NCI-H345 treated with DMSO at 0.1 percent for 48 hours (cell line): ENCODE data around the gene KERA.

Experiments
- DNase-seq: peaks from one replicate; lab custom pipeline; 2025; ENCODE audit not compliant: unreplicated experiment; lab: John Stamatoyannopoulos, UW

Gene KERA

GRCh38 chr12:91017511-91018263, 40.1 kb downstream of the KERA start:
- DNase-seq = no peak

DNA sequence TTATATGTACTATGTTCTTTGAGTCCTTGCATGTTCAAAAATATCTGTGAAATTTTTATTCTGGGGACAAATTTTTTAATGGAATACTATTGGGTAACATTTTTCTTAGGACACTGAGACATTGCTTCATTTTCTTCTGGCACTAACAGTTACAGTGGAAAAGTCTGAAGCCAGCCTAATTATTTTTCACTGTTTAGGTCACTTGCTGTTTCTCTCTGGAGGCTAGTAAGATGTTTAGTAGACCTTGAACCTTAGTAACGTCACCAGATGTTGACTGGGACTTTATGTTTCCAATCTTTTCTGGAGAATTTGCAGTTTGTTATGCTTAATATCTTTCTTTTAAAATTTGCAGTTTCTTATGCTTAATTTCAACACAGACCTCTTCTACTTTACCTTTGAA, 40.8 kb downstream of the KERA start:
- DNase-seq = no peak

- no peak for DNase-seq
Observed at GRCh38 chr12:91009319-91009950, 48.4 kb downstream of the KERA start.

DNA sequence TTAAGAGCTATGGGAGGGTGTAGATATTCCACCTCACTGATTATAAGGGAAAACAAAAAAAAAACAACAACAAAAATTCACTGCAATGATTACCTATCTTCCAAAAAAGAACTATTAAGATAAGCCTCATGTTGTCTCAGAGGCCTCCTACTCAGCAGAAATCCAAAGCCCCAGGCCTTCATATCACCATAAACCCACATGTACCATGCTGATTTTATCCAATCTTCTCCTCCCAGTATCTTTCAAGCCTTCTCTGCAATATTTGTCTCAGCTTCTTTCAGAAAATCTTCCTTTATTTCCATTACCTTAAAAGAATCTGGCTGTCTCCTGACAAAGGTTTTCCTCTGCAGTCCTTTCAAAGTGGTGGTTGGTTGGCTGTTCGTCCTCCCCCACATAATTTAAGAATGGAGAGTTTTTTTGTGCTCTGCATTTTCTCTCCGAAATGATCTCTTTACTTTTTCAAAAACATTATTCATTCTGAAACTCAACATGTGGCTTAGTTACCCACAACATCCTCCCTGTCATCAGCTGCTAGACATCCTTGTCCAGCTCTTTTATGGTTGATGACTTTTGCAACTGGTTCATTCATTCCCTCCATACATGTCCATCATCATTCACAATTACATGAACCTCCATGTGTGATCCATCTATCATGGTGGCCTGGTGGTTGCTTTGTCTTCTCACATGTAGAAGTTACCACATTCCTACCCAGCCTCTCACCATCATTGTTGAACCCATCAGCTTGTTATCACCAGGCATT, 50.1 kb downstream of the KERA start:
- no peak for DNase-seq

DNA sequence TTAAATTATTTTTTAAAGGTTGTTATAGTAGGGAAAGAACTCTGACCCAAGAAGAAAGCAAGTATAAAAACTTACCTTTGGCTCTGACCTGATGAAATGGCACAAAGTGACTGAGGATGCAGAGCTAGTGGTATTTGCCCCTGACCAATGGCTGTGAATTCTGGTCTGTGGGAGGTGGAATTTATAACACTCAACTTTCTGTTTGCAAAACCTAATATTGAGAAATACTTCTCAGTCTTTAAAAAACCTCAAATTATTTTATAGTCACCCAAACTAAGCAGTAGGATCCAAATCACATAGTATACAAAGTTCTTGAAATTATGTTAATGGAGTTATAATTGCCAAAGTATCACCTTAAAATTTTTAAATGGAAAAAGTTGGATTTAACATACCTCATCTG, 53.0 kb downstream of the KERA start, which contains the start of gene EPYC:
Gene EPYC (minus strand): TSS at position 101 of the 400 bp plus-strand sequence. CDS start 2,407 bp downstream, outside the sequence.
- DNase-seq = no peak

DNA sequence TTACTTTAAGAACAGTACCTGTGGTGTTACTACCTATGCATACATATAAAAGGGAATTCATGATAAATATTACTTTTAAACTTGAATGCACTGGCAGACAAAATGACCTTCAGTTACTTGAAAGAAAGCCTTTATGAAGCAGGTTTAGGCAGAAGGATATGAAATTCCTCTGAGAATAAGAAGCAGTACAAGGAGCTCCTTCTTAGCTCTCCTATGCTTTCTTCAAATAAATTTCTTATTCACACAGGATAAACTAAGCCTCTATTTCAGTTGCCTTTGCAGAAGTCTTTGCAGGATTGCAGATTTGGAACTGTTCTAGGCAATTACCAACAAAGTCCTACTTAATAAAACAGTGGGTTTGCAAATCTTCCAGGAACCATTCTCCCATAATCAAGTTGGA, 54.1 kb downstream of the KERA start:
- DNase-seq = no peak

DNA sequence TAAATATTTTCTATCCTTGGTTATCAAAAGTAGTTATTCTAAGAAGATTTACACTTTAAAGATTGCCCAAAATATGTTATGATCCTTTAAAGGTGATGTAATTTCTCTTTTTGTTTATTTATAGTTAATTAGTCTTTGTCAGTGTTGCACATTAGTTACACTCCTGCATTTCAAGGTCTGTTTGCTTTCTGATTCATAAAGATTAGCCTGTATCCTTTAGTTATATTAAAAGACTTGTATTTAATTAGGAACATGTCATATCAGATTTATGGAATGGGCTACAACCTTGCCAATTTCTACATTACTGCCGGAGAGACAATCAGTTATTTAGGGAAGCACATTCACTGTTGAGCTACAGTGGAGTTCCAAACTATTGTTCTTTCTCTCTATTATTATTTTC, 56.5 kb downstream of the KERA start:
- no peak for DNase-seq
